ENCODE results near the gene ACO1.

ACO1 gene

DNA sequence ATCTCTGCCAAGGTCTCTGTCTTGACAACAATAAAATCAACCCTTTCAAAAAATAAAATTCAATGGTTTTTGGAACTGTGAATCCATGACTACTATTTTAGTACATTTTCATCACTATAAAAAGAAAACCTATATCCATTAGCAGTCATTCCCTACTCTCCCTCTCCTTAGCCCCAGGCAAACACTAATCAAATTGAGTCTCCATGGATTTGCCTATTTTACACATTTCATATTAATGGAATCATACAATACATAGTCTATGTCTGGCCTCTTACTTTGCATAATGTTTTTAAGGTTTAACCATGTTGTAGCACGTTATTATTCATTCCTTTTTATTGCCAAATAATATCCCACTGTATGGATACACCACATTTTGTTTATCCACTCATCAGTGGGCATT is 117.4 kb downstream of the ACO1 start:
- TF ChIP-seq, protein P1, sequence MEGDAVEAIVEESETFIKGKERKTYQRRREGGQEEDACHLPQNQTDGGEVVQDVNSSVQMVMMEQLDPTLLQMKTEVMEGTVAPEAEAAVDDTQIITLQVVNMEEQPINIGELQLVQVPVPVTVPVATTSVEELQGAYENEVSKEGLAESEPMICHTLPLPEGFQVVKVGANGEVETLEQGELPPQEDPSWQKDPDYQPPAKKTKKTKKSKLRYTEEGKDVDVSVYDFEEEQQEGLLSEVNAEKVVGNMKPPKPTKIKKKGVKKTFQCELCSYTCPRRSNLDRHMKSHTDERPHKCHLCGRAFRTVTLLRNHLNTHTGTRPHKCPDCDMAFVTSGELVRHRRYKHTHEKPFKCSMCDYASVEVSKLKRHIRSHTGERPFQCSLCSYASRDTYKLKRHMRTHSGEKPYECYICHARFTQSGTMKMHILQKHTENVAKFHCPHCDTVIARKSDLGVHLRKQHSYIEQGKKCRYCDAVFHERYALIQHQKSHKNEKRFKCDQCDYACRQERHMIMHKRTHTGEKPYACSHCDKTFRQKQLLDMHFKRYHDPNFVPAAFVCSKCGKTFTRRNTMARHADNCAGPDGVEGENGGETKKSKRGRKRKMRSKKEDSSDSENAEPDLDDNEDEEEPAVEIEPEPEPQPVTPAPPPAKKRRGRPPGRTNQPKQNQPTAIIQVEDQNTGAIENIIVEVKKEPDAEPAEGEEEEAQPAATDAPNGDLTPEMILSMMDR (IDR thresholded peaks at IDR 0.05): no peak
- Histone ChIP-seq H2AFZ (no peak overlapping the region), H3K9ac (no peak overlapping the region), H3K27ac (no peak overlapping the region), H3K79me2 (no peaks in the 10 kb centered on the region), H3K36me3 (ENCODE audit: control insufficient read depth, insufficient read depth, low read length) (no peaks in the 10 kb centered on the region), H3K4me2 (ENCODE audit: low read length) (no peak overlapping the region), H3K9me3 (ENCODE audit: control insufficient read depth, low read length) (no peaks in the 10 kb centered on the region), H3K27me3 (ENCODE audit: control insufficient read depth, insufficient read depth, low read length) (no peaks in the 10 kb centered on the region), H3K4me1 (no peaks in the 10 kb centered on the region), H3K4me3 (ENCODE audit: low read depth, low read length) (no peak overlapping the region)

- Histone ChIP-seq H3K4me2 (ENCODE audit: low read length) (no peak overlapping the region), H3K27me3 (ENCODE audit: control insufficient read depth, insufficient read depth, low read length) (no peaks in the 10 kb centered on the region), H3K4me1 (no peaks in the 10 kb centered on the region), H3K79me2 (no peaks in the 10 kb centered on the region), H3K9ac (no peak overlapping the region), H3K27ac (no peak overlapping the region), H2AFZ (no peak overlapping the region), H3K36me3 (ENCODE audit: control insufficient read depth, insufficient read depth, low read length) (no peaks in the 10 kb centered on the region), H3K9me3 (ENCODE audit: control insufficient read depth, low read length) (no peaks in the 10 kb centered on the region), H3K4me3 (ENCODE audit: low read depth, low read length) (no peak overlapping the region)
- TF ChIP-seq, protein P1 (IDR thresholded peaks at IDR 0.05): no peak
Measured at GRCh38 chr9:32502464-32502863, 118.0 kb downstream of the ACO1 start.

DNA sequence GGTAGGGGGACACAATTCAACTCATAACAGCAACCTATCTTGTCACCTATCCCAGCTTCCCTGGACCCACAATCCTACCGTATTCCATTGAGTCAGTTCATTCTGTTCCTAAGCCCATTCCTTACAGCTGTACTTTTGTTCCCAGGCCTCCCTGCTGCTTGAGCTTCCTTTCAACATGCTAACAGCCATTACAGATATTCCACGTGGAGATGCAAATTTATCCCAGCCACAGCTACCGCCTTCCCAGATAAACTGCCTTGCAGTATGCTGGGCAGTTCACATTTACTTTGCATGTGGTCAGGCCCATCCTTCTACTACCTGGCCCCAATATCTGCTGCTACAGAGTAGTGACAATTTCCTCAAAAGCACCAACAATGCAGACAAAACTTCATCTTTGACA is 118.6 kb downstream of the ACO1 start:
- TF ChIP-seq, protein P1 (IDR thresholded peaks at IDR 0.05): no peak
- no peaks in the 10 kb centered on the region for H3K36me3 ChIP-seq (ENCODE audit: control insufficient read depth, insufficient read depth, low read length)
- no peaks in the 10 kb centered on the region for H3K79me2 ChIP-seq
- no peaks in the 10 kb centered on the region for H3K27me3 ChIP-seq (ENCODE audit: control insufficient read depth, insufficient read depth, low read length)
- no peak overlapping the region for H3K27ac ChIP-seq
- H2AFZ ChIP-seq: no peak overlapping the region
- H3K4me1 ChIP-seq: no peaks in the 10 kb centered on the region
- H3K9ac ChIP-seq: no peak overlapping the region
- H3K4me3 ChIP-seq (ENCODE audit: low read depth, low read length): no peak overlapping the region
- no peak overlapping the region for H3K4me2 ChIP-seq (ENCODE audit: low read length)
- no peaks in the 10 kb centered on the region for H3K9me3 ChIP-seq (ENCODE audit: control insufficient read depth, low read length)

Measured in parathyroid adenoma (tissue), 2 donors.